H1 (cell line): ENCODE results near the gene RANBP17. TPM values are rescaled to one million over a fixed set of nuclear protein-coding genes. Genes with fewer than 3 reads are reported as not detected.

Source experiments
- BRCA1 ChIP-seq: IDR thresholded peaks from 2 replicates; pipeline ENCODE4 v1.6.1; 2012; ENCODE audit warnings: low read depth, low read length, improper control_type of control experiment
- CEBPB ChIP-seq: IDR thresholded peaks from 2 replicates; pipeline ENCODE4 v1.6.1; 2012; ENCODE audit warnings: low read depth, low read length
- GTF2F1 ChIP-seq: IDR thresholded peaks from 2 replicates; pipeline ENCODE4 v1.6.1; 2012; ENCODE audit warnings: low read depth, low read length, improper control_type of control experiment, borderline replicate concordance
- KDM1A ChIP-seq: fragments of 200-600, 300-600 bp; sonication (generic); IDR thresholded peaks from 2 replicates; pipeline ENCODE4 v1.7.1; 2016; ENCODE audit warnings: mild to moderate bottlenecking, low read length, borderline replicate concordance
- NANOG ChIP-seq: IDR thresholded peaks from 2 replicates; pipeline ENCODE4 v1.6.1; 2011; ENCODE audit warnings: low read length, low read depth, mild to moderate bottlenecking, inconsistent platforms; ENCODE audit not compliant: insufficient read depth, poor library complexity, severe bottlenecking
- POLR2AphosphoS5 ChIP-seq: IDR thresholded peaks from 2 replicates; pipeline ENCODE4 v1.6.1; 2011; ENCODE audit warnings: low read depth, low read length
- POU5F1 ChIP-seq: IDR thresholded peaks from 2 replicates; pipeline ENCODE4 v1.6.1; 2011; ENCODE audit warnings: low read depth, mild to moderate bottlenecking, low read length, moderate library complexity
- SIN3A ChIP-seq, 2 experiments: IDR thresholded peaks in 1 of 2; conservative IDR thresholded peaks in 1 of 2; 2 replicates each; pipeline ENCODE4 v1.6.1; 2011 to 2012; ENCODE audit warnings: low read length in 2 of 2, improper control_type of control experiment in 1 of 2, low read depth in 1 of 2, mild to moderate bottlenecking in 1 of 2
- SP2 ChIP-seq: IDR thresholded peaks from 2 replicates; pipeline ENCODE4 v1.6.1; 2012; ENCODE audit warnings: mild to moderate bottlenecking, low read length, inconsistent platforms
- SUZ12 ChIP-seq: fragments of 200-600 bp; sonication (generic); IDR thresholded peaks from 2 replicates; pipeline ENCODE4 v1.6.1; 2012; ENCODE audit warnings: mild to moderate bottlenecking, inconsistent platforms, low read length, moderate library complexity, mixed read lengths
- TAF1 ChIP-seq: IDR thresholded peaks from 2 replicates; pipeline ENCODE4 v1.6.1; 2011; ENCODE audit warnings: mild to moderate bottlenecking, low read depth, low read length
- polyA plus RNA-seq, 7 experiments: library from polyadenylated mRNA; depleted of rRNA in 3 of 7; stranded (reverse) in 5 of 7; unstranded in 2 of 7; fragments of >200 nt in 5 of 7; fragments of 200-250 nt in 2 of 7; gene quantifications; 1 replicate in 5 of 7; 2 replicates in 1 of 7; 4 replicates in 1 of 7; pipeline versions ENCODE4 v1.2.1 to v1.2.3, GENCODE V29; 2011 to 2013; ENCODE audit warnings: missing spikeins in 2 of 7, mixed read lengths in 2 of 7
- total RNA-seq: library from RNA; stranded (reverse); fragmentation: NEBNext Ultra II Directional; extraction: Animal tissue kit (Norgen Biotek cat#: 25700); gene quantifications from 2 replicates; pipeline ENCODE4 v1.2.1, GENCODE V29; 2021

Gene RANBP17
- total and polyA plus RNA-seq, 2 of the 8 experiments (the other 6 are each of a cell fraction or from before 2014, with no cell fraction given) = 8.6 to 21.3 TPM

GRCh38 chr5:171188016-171188415 is 326.2 kb downstream of the RANBP17 start (continued):
- TF ChIP-seq POLR2AphosphoS5 (no peak), SUZ12 (no peak), GTF2F1 (no peak), NANOG (no peak), SP2 (no peak), SIN3A (conservative IDR thresholded peaks at IDR 0.05 in 1 of 2, IDR thresholded peaks at IDR 0.05 in 1 of 2; ENCODE audit: low read depth in 1 of 2, low read length in 2 of 2) (no peak), TAF1 (no peak), KDM1A (no peak), POU5F1 (no peak), BRCA1 (no peak), CEBPB (no peak)
